Measurements from ENCODE around the gene SDK1. TPM values are rescaled to one million over a fixed set of nuclear protein-coding genes. Genes with fewer than 3 reads are reported as not detected.
A peak's percentile ranks its signal among the peaks of the same experiment; 100 is the strongest.

The SDK1 gene
- total RNA-seq, 4 donors from 2014 or later: 2.5 to 12.9 (median 6.1) TPM

DNA sequence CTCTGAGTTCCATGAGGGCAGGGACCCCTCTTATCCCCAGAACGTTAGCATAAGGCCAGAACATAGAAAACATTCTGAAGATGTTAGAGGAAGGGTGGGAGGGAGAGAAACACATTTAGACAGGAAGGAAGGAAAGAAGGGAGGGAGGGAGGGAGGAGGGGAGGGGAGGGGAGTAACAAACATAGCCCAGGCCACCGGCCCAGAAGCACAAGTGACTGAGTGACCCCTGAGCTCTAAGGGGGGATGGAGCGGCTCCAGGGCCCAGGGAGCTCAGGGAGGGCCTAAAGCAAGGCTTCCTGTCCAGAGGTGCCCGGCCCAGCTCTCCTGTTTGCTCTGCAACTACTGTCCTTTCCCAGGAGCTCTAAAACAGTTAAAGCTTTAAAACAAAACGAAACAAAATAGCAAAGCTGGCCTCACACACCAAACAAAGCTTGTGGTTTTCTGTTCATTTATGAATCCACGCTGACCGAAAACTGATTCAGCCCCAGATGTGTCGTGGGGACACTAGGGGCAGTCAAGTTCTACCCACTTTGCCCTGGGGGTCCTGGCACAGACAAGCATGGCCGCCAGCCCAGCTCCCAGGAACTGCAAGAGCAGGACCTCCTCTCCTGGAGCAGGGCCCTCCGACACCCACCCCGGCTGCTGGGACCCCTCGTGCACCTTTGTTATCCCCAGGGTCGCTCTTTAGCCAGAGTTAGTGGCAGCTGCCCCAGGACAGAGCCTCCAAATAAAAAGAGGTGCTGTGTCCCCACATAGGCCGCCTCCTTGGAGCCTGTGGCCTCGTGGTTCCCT lies 884.9 kb downstream of the SDK1 start:
- no peaks in the 10 kb centered on the region for H3K27me3 ChIP-seq
- no peak overlapping the region for H3K27ac ChIP-seq
- DNase-seq (ENCODE audit: low spot score in 2 of 2): no peak
- WGBS: 74% methylated on average over 13 of the region's 15 CpGs
- no peaks in the 10 kb centered on the region for H3K9me3 ChIP-seq
- H3K4me3 ChIP-seq: no peak overlapping the region
- no peak for TF ChIP-seq POLR2A (IDR thresholded peaks at IDR 0.05)
- no peak for TF ChIP-seq POLR2AphosphoS5 (IDR thresholded peaks at IDR 0.05)
- no peak for TF ChIP-seq EP300 (IDR thresholded peaks at IDR 0.05)
- TF ChIP-seq, protein P1, sequence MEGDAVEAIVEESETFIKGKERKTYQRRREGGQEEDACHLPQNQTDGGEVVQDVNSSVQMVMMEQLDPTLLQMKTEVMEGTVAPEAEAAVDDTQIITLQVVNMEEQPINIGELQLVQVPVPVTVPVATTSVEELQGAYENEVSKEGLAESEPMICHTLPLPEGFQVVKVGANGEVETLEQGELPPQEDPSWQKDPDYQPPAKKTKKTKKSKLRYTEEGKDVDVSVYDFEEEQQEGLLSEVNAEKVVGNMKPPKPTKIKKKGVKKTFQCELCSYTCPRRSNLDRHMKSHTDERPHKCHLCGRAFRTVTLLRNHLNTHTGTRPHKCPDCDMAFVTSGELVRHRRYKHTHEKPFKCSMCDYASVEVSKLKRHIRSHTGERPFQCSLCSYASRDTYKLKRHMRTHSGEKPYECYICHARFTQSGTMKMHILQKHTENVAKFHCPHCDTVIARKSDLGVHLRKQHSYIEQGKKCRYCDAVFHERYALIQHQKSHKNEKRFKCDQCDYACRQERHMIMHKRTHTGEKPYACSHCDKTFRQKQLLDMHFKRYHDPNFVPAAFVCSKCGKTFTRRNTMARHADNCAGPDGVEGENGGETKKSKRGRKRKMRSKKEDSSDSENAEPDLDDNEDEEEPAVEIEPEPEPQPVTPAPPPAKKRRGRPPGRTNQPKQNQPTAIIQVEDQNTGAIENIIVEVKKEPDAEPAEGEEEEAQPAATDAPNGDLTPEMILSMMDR (IDR thresholded peaks at IDR 0.05): no peak
- peaks cover 46% of the 10 kb centered on the region for H3K4me1 ChIP-seq
- no peaks in the 10 kb centered on the region for H3K36me3 ChIP-seq

DNA sequence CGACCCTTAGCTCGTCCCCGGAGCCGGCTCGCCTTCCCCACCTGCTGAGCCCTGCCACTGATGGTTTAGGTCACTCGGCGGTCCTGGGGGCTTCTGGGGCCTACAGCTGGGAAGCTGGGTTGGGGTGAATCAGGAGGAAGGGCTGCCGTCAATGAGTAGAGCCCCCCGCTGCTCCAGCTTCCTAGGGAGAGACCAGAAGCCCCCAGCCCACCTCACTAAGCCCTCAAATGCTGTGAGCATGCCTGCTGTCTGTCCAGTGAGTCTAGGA lies 885.4 kb downstream of the SDK1 start:
- H3K27me3 ChIP-seq: no peaks in the 10 kb centered on the region
- no CpG with 5 or more reads among the region's 9 CpGs for WGBS
- no peaks in the 10 kb centered on the region for H3K36me3 ChIP-seq
- DNase-seq (ENCODE audit: low spot score in 2 of 2): no peak
- no peak overlapping the region for H3K27ac ChIP-seq
- no peak overlapping the region for H3K4me3 ChIP-seq
- TF ChIP-seq EP300 (IDR thresholded peaks at IDR 0.05): no peak
- TF ChIP-seq, protein P1 (IDR thresholded peaks at IDR 0.05): no peak
- TF ChIP-seq POLR2A (IDR thresholded peaks at IDR 0.05): no peak
- TF ChIP-seq POLR2AphosphoS5 (IDR thresholded peaks at IDR 0.05): no peak
- H3K9me3 ChIP-seq: no peaks in the 10 kb centered on the region
- H3K4me1 ChIP-seq: peaks cover 51% of the 10 kb centered on the region

GRCh38 chr7:4188651-4189050 lies 887.6 kb downstream of the SDK1 start:
- TF ChIP-seq, protein P1 (IDR thresholded peaks at IDR 0.05): no peak
- TF ChIP-seq POLR2A (IDR thresholded peaks at IDR 0.05) (no peak), EP300 (IDR thresholded peaks at IDR 0.05) (no peak), POLR2AphosphoS5 (IDR thresholded peaks at IDR 0.05) (no peak)
- H3K9me3 ChIP-seq: no peaks in the 10 kb centered on the region
- no peak overlapping the region for H3K4me3 ChIP-seq
- H3K4me1 ChIP-seq: peaks cover 46% of the 10 kb centered on the region
- H3K27ac ChIP-seq: no peak overlapping the region
- H3K27me3 ChIP-seq: no peaks in the 10 kb centered on the region
- no peak for DNase-seq (ENCODE audit: low spot score in 2 of 2)
- no peaks in the 10 kb centered on the region for H3K36me3 ChIP-seq
- WGBS: 25% methylated on average over 3 of the region's 3 CpGs

GRCh38 chr7:4189131-4189570 lies 888.1 kb downstream of the SDK1 start:
- DNase-seq (ENCODE audit: low spot score in 2 of 2): peak; percentile 83 to 90
- Histone ChIP-seq H3K4me1 (peaks cover 46% of the 10 kb centered on the region), H3K27ac (peak overlapping the region; percentile 46), H3K36me3 (no peaks in the 10 kb centered on the region), H3K9me3 (no peaks in the 10 kb centered on the region), H3K4me3 (no peak overlapping the region), H3K27me3 (no peaks in the 10 kb centered on the region)
- TF ChIP-seq EP300 (IDR thresholded peaks at IDR 0.05) (no peak), POLR2A (IDR thresholded peaks at IDR 0.05) (no peak), POLR2AphosphoS5 (IDR thresholded peaks at IDR 0.05) (no peak)
- TF ChIP-seq, protein P1 (IDR thresholded peaks at IDR 0.05): no peak
- 10% methylated on average over 14 of the region's 14 CpGs for WGBS

DNA sequence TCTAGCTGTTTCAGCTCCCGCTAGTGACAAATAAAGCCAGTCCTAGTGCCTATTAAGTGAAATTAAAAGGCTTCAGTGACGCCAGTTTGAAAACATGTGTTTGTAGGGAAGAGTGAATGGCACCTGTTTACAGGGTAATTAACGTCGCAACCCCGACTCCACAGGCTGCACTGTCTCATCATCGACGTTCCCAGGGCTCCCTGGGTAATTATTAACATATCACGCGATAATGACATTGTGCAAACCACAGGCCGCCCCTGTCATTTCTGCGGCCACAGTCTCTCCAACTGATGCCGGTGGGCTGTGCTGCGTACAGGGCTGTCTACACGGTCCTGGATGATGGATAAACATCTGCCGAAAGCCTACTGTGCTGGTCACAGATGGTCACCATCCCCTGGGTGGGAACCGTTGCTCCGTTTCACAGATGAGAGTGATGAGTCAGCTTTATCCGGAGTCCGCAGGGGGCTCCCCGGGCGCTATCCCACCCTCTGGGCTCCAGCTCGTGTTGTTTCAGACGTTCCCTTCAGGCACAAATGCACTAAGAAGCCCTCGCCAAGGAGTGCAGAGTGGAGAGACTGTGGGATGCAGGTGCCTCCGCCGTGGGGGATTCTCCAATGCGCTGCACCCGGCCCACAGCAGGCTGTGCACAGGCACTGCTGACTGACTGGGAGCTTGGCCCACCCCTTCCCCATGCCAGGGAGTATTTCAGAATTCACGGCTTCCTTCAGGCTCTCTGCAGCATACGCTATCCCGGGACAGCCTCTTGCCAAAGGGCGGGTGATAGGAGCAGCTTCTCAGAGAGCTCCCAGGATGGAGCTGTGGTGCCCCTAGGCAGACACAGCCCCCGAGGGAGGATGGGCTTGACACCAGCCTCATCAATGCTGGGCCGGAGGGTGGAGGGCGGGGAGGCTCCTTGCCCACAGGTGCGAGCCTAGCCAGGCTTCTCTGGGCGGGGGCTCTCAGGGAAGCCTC lies 889.2 kb downstream of the SDK1 start:
- TF ChIP-seq POLR2A (IDR thresholded peaks at IDR 0.05) (no peak), EP300 (IDR thresholded peaks at IDR 0.05) (no peak), POLR2AphosphoS5 (IDR thresholded peaks at IDR 0.05) (no peak)
- TF ChIP-seq, protein P1 (IDR thresholded peaks at IDR 0.05): no peak
- Histone ChIP-seq H3K27ac (no peak overlapping the region), H3K9me3 (no peaks in the 10 kb centered on the region), H3K36me3 (no peaks in the 10 kb centered on the region), H3K4me3 (no peak overlapping the region), H3K4me1 (peaks cover 51% of the 10 kb centered on the region), H3K27me3 (no peaks in the 10 kb centered on the region)
- DNase-seq (ENCODE audit: low spot score in 2 of 2): no peak
- 64% methylated on average over 24 of the region's 37 CpGs for WGBS
